Cortex of kidney (tissue), 1 donor: ENCODE measurements around the gene DCTN4.

Experiments used
- DNase-seq: peaks from one replicate; lab custom pipeline; 2025; lab: John Stamatoyannopoulos, UW

Gene DCTN4

DNA sequence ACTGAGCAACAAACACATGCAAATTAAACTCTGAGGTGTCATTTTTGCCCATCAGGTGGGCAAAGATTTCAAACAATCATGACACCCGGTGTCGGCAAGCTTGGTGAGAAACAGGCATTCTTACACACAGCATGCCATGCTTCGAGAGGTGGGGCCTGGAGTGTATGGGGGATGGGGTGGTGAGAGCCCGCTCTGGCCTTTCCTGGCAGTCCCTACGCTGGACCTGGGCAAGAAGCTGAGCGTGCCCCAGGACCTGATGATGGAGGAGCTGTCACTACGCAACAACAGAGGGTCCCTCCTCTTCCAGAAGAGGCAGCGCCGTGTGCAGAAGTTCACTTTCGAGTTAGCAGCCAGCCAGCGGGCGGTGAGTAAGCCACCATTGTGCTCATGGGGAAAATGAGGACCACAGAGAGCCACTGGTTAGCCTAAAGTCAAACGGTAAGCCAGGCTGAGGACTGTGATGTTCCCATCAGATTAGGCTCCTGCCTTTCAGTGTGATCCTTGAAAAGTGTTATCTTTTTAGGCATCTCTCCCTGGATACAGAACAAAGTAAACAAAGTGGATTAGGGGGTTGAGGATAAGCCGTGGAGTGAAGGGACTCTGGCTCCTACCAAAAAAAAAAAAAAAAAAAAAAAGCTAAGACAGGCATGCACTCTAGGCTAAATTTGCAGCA, 88.4 kb downstream of the DCTN4 start:
- no peak for DNase-seq

DNA sequence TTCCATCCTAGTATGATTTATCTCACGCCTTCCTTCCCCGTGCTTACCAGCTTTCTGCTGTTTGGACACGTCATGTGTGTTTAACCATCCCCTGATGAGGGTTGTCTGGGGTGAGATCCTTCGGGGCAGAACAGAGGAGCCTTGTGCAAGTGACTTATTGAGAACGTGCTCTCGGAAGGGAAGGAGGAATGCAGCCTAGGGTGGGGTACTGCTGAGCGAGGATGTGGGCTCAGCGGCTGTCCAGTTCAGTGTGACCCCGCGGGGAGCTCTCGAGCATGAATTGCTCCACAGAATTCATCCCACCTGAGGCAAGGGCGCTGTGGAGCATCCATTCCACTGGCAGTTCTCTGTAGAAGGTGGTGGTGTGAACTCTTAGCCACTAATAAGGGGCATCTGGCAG, 93.8 kb downstream of the DCTN4 start:
- no peak for DNase-seq

DNA sequence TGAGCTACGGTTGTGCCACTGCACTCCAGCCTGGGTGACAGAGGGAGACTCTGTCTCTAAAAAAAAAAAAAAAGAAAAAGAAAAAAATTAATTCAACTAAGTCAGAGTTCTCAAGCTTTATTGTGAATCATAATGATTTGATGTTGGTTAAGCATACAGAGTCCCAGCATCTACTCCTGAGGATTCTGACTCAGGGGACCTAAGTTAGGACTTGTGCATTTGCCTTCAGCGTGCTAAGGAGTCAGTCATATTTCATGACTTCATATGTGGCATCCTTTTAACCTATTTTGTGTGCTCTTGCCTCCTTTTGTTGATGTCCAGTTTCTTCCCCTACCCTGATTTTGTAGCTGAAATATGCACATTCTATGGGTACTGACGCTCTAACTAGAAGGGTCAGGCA, 94.9 kb downstream of the DCTN4 start:
- DNase-seq = no peak

DNA sequence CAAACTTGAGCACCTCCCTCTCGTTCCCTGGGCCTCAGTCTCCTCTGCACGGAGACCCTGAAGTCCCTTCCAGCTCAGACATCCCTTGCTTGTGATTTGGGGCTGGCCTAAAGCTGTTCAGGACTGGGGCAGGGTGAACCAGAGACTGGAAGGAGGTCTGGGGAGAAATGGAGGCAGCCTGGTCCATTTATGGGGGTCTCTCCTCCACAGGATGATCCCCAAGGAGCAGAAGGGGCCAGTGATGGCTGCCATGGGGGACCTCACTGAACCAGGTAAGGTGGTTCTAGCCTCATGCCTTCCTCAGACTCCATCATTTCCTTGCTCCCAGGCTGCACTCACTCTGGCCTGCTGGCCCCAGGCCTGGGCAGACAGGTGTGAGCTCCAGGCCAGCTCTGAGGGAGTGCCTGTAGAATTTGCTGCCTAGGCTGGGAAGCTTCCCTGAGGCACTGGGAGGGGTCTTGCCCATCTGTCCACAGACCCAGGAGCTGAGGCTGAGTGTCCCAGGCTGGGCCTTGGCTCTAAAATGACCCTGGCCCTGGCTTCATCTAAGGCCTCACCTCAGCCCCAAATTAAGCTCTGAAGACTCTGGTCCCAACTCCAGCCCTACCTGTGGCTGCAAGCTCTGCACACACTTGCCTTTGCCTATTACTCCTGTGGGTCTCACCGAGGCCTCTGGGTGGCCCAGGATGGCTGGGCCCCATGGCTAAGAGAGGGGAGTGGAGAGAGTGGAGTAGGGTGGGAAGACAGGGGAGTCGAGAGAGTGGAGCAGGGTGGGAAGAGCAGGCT, 95.9 kb downstream of the DCTN4 start:
- no peak for DNase-seq

- no peak for DNase-seq
These were observed 96.8 kb downstream of the DCTN4 start for GRCh38 chr5:150661821-150662596.

DNA sequence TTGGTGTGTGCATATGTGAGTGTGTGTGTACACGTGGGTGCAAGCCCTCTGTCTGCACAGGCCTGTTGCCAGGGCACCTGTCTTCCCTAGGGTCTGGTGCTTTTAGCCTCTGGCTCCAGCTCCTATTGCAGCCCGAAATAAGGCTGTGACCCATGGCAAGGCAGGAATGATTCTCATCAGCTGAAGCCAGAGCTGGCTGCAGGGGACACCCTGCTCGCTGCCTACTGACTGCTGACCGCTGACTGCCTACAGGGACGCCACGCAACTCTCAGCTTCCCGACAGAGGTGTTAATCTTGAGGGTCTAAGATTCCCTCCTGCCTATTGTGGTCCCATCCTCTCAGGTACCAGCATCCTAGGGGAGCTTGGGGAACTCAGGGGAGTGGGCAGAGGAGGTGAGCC, 97.7 kb downstream of the DCTN4 start, which contains the start of gene MYOZ3:
MYOZ3 (plus strand) TSS at position 166 of the 400 bp plus-strand sequence. CDS start 1,691 bp downstream, outside the sequence.
- DNase-seq = no peak

- no peak for DNase-seq
These were observed 98.5 kb downstream of the DCTN4 start for GRCh38 chr5:150660108-150660831.

DNA sequence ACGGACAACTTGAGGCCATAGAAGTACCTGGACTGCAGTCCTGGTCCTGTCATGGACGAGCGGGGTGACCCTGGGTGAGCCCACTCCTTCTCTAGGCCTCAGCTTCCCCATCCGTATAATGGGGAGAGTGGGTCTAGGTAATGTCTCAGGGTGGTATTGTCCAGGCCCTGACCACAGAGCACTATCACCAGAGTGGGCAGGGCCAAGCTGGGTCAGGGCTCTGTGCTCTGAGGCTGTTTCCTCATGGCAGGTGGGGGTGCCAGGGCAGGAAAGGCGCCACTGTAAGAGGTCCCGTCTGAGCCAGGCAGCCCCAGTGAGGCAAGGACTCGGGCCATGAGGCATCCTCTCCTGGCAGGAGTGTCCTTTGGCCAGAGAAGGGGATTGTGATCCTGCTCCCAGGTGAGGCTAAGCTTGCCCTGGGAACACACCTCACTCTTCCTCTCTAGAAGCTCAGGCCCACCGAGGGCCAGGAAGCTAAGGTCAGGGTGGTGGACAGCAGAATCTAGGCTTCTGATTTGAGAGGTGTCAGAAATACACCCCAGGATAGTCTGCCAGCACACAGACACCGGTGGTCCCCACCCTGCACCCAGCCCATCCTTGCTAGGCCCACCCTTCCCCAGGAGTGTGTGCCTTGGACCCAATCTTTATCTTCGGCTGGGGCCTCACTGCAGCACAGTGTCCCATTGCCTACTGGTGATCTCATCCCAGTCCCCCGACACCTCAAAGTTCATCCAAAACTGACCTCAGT, 99.3 kb downstream of the DCTN4 start:
- DNase-seq = no peak

DNA sequence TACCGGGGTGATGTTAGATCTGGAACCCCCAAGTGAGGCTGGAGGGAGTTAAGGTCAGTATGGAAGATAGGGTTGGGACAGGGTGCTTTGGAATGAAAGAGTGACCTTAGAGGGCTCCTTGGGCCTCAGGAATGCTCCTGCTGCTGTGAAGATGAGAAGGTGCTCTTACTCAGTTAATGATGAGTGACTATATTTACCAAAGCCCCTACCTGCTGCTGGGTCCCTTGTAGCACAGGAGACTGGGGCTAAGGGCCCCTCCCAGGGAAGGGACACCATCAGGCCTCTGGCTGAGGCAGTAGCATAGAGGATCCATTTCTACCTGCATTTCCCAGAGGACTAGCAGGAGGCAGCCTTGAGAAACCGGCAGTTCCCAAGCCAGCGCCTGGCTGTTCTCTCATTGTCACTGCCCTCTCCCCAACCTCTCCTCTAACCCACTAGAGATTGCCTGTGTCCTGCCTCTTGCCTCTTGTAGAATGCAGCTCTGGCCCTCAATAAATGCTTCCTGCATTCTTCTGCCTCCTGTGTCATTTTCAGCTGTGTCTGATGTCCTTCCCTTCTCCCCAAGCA, 100.0 kb downstream of the DCTN4 start:
- no peak for DNase-seq
